T-helper 17 cell (primary cell): ENCODE measurements around the gene DBX1. TPM values are rescaled to one million over a fixed set of nuclear protein-coding genes. Genes with fewer than 3 reads are reported as not detected.
"Not testable (repeated sequence)": the region's sequence is repeated elsewhere in the genome, so short reads cannot be mapped to it uniquely, and the experiment has no call there.

ENCODE experiments used
- ATAC-seq: fragments of 150-1000 bp; cut with Tn5 transposase; 2 replicates; pipeline ENCODE4 v1.10.0; 2021; ENCODE audit warnings: mild to moderate bottlenecking, moderate library complexity
- DNase-seq, 3 donors: peaks; one replicate each; pipeline versions ENCODE4 v3.0.0 to v3.0.0-alpha.2; 2020 to 2021
- H3K9me3 ChIP-seq: one replicate; pipeline ENCODE4 v1.7.0; 2013; ENCODE audit warnings: low read length, mild to moderate bottlenecking; ENCODE audit not compliant: control insufficient read depth, poor library complexity, severe bottlenecking
- H3K27ac Mint-ChIP-seq: one replicate; pipeline ENCODE4 v1.8.0; 2022; ENCODE audit warnings: mild to moderate bottlenecking, moderate library complexity, mixed read lengths
- H3K27me3 Mint-ChIP-seq: one replicate; pipeline ENCODE4 v1.8.0; 2022; ENCODE audit warnings: mixed read lengths
- H3K36me3 Mint-ChIP-seq: one replicate; pipeline ENCODE4 v1.8.0; 2022; ENCODE audit warnings: low read depth, mixed read lengths
- H3K4me1 Mint-ChIP-seq: one replicate; pipeline ENCODE4 v1.8.0; 2022; ENCODE audit warnings: mild to moderate bottlenecking, mixed read lengths
- H3K4me3 Mint-ChIP-seq: one replicate; pipeline ENCODE4 v1.8.0; 2022; ENCODE audit warnings: mild to moderate bottlenecking, moderate library complexity, mixed read lengths
- total RNA-seq, 4 donors: library from RNA in 2 of 4; stranded (reverse) in 2 of 4; gene quantifications; one replicate each; pipeline ENCODE4 v1.2.3 and lab custom pipeline; 2022 to 2026

The DBX1 gene, protein sequence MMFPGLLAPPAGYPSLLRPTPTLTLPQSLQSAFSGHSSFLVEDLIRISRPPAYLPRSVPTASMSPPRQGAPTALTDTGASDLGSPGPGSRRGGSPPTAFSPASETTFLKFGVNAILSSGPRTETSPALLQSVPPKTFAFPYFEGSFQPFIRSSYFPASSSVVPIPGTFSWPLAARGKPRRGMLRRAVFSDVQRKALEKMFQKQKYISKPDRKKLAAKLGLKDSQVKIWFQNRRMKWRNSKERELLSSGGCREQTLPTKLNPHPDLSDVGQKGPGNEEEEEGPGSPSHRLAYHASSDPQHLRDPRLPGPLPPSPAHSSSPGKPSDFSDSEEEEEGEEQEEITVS
- total RNA-seq (not detected), total RNA-seq (lab: John Stamatoyannopoulos, UW) (0 to 0.08 reads per million in 2 donors)

DNA sequence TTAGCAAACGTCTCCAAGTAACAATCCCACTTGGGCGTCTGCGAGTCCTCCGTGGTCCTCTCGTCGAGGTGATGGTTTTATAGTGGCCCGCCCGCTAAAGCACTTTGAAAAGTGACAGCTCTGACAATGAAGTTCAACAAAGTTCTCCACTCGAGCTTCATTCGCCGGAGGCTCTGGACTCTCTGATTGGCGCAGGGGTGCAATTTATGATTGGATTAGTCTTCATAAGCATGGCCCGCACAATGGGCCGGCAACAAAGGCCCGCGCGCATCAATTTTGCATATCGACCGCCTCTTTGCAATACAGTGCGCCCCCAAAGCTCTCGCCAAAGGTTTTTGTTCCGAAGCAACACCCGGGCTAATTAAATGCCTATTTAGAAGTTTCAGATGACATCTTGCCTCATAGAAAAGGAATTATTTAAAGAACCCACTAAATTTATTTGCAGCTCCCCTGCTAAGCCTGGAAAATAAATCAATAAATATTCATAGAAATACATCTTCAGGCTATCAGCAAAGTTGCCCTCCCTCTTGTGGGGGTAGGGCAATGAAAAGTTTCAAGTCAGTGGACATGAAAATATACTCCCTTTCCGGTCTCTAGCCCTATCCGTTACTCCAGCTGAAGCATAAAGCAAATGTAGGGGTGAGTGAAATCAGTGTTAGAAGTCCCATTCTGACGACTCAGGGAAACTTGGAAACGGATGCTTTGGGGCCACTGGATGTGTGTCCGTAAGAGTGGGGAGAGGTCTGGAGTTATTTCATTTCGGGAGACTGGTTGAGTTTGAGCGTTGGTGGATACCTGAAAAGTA lies at the start of gene DBX1:
Gene DBX1 (minus strand): TSS at position 51 of the 805 bp plus-strand sequence. CDS start 151 bp downstream, outside the sequence.
- peaks cover 23% of the 10 kb centered on the region for H3K4me1 Mint-ChIP-seq
- DNase-seq (no peak), ATAC-seq (no peak)
- H3K27me3 Mint-ChIP-seq: peaks cover 73% of the 10 kb centered on the region
- H3K4me3 Mint-ChIP-seq: peak within 1 kb of the TSS; percentile 55
- H3K9me3 ChIP-seq: peaks cover 6% of the 10 kb centered on the region
- peaks cover 6% of the 10 kb centered on the region for H3K36me3 Mint-ChIP-seq
- peak within 1 kb of the TSS; percentile 84 for H3K27ac Mint-ChIP-seq

DNA sequence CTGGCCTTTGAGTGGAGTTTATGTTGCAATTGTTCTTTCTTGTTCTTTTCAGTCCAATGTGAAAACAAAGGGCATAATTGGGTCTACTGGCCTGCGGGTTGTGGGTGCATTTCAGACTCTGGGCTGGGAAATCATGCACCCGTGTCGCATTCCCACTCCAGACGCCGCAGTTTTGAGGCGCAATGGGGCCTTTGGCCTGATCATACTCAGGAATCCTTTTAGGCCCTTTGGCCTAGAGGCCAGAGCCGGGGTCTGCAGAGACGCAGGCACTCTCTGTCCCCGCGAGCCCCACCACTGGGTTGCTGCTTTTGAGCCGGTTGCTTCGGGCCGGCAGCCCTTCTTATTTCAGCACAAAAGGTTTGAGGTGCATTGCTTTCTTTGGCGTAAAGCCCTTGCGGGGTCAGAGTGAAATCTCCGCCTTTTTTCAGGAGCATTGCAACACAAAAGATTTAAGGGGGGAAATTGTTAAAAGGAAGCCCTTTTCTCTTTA lies 48.4 kb upstream of the DBX1 start:
- no peak overlapping the region for H3K27ac Mint-ChIP-seq
- H3K36me3 Mint-ChIP-seq: peaks cover 5% of the 10 kb centered on the region
- peaks cover 46% of the 10 kb centered on the region for H3K27me3 Mint-ChIP-seq
- no peak overlapping the region for H3K4me3 Mint-ChIP-seq
- no peaks in the 10 kb centered on the region for H3K9me3 ChIP-seq
- ATAC-seq (no peak), DNase-seq (no peak)
- peaks cover 2% of the 10 kb centered on the region for H3K4me1 Mint-ChIP-seq

DNA sequence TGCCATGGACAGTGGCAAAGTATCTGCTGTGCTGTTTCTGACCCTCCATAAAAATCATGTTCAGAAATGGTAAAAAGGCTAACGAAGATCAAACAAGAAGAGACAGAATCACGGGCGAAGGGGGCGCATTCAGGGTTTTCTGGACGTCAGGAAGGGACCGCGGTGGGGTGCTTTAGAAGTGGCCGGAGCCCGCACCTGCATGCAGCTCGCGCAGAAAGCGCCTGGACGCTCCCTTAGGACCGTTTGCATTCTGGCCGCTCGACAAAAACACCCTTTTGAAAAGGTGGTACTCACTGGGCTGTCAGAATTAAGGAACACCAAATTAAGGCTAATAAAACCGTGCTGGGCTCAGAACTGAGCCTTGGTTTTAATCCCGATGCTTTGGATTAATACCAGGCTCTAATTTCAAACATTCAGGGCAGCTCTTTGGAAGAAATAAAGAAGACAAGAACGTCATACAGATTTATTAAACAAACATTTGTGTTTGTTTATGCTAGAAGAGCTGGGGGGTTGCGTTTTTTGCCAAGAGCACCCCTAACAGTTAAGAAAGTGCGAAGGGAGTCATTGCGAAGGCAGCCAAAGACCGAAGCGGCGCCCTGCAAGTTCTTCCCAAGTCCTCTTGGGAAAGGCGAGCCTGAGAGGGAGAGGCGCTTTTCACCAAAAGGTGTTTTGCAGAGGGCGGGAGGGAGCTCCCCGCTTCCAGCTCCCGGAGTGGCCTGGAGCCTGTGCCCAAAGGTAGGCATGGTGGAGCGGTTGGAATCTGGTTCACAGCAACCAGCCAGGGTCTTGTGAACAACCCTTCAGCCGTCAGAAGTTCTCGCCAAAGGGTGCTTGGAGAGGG lies 47.7 kb upstream of the DBX1 start:
- Mint-ChIP-seq H3K27ac (no peak overlapping the region), H3K27me3 (peaks cover 50% of the 10 kb centered on the region), H3K36me3 (peaks cover 5% of the 10 kb centered on the region), H3K4me1 (peaks cover 2% of the 10 kb centered on the region), H3K4me3 (no peak overlapping the region)
- DNase-seq (no peak), ATAC-seq (no peak)
- no peaks in the 10 kb centered on the region for H3K9me3 ChIP-seq

DNA sequence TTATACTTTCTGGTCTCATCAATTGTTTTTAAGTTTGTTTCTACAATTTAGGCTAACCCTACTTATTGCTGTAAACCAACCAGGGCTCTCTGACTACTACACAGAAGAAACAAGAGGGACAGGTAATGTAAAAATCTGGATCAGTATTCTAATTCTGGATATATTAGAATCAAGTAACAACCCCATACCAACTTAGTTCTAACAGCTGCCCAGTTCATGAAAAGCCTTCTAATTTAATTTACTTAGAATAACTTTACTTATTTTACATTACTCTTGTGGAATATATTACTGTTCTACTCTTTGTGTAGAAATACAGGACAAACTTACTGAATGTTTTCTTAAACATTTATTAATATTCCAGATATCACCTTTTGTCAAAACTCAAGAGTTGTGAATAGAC lies 45.5 kb upstream of the DBX1 start:
- no peak for DNase-seq
- H3K4me3 Mint-ChIP-seq: no peak overlapping the region
- peaks cover 2% of the 10 kb centered on the region for H3K4me1 Mint-ChIP-seq
- peaks cover 5% of the 10 kb centered on the region for H3K36me3 Mint-ChIP-seq
- no peaks in the 10 kb centered on the region for H3K9me3 ChIP-seq
- no peak overlapping the region for H3K27ac Mint-ChIP-seq
- peaks cover 63% of the 10 kb centered on the region for H3K27me3 Mint-ChIP-seq
- ATAC-seq: no peak

DNA sequence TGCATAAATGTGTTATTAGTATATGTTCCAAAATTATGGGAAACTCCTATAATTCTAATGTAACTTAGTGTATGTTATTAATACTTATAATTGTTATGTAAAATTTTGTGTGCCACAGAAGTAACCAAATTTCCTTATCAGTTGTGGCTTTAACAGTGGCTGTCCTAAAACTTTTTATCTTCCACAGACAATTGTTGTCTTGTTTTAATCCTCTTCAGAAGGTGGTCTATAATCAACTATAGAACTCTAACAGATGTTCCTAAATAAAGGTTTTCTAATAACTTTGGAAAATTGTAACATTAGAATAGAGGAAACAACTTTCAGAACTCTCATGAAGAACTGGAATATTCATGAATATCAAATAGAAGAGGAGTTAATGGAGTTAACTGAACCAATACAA lies 44.4 kb upstream of the DBX1 start:
- Mint-ChIP-seq H3K27me3 (peaks cover 62% of the 10 kb centered on the region), H3K27ac (no peak overlapping the region), H3K4me3 (no peak overlapping the region), H3K4me1 (peaks cover 4% of the 10 kb centered on the region), H3K36me3 (peaks cover 2% of the 10 kb centered on the region)
- H3K9me3 ChIP-seq: no peaks in the 10 kb centered on the region
- DNase-seq: no peak
- no peak for ATAC-seq

DNA sequence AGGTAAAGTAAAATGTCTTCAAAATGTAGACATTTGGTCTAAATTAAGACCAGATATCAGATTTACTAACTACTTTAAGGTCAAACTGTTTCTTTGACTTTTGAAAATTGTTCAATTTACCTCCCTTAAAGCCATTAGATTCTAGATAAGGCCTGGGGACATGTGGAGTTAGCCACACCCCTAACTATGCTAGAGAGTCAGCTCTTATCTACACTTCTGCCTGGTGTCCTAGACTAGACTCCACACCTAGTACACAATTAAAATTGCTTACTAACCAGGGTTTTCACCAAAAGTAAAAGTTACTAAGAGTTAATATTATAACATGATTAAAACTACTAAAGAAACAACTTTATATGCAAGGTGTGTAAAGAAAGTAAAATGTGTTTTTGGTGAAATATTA lies 43.6 kb upstream of the DBX1 start:
- Mint-ChIP-seq H3K27me3 (peaks cover 54% of the 10 kb centered on the region), H3K4me3 (no peak overlapping the region), H3K27ac (no peak overlapping the region), H3K4me1 (peaks cover 4% of the 10 kb centered on the region), H3K36me3 (peaks cover 2% of the 10 kb centered on the region)
- no peak for DNase-seq
- no peaks in the 10 kb centered on the region for H3K9me3 ChIP-seq
- no peak for ATAC-seq

DNA sequence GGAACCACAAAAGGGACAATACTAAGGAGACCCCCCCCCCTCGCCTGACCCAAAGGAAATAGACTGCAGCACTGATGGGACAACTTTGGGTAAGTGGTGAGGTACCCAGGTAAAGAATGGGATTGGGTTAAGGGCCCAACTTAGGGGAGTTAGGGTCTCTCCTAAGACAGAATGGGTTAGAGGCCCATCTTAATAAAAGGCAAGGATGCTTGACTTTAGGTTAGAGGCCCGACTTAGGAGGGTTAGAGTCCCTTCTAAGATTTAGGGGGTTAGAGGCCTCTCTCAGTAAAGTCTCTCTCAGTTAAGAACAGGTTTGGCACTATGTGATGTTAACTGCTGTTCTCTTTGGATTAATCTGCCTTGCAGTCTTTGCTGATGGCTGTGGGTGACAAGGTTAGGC lies 41.0 kb upstream of the DBX1 start:
- ATAC-seq (no peak), DNase-seq (no peak)
- peaks cover 4% of the 10 kb centered on the region for H3K36me3 Mint-ChIP-seq
- H3K4me3 Mint-ChIP-seq: no peak overlapping the region
- H3K27ac Mint-ChIP-seq: no peak overlapping the region
- peaks cover 48% of the 10 kb centered on the region for H3K27me3 Mint-ChIP-seq
- H3K9me3 ChIP-seq: no peaks in the 10 kb centered on the region
- H3K4me1 Mint-ChIP-seq: peaks cover 2% of the 10 kb centered on the region

DNA sequence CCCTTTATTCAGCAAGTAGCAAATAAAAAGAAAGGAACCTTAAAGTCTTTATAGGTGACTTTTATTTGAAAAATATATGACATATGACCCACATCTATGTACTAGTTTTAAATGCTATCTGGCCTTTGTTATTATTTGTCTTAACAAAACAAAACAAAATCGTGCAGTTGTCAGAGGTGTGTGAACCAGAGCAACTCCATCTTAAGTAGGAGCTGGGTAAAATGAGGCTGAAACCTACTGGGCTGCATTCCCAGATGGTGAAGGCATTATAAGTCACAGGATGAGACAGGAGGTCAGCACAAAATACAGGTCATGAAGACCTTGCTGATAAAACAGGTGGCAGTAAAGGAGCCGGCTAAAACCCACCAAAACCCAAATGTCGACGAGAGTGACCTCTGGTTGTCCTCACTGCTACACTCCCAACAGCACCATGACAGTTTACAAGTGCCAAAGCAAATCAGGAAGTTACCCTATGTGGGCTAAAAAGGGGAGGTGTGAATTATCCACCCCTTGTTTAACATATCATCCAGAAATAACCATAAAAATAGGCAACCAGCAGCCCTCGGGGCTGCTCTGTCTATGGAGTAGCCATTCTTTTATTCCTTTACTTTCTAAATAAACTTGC lies 40.2 kb upstream of the DBX1 start:
- not testable (repeated sequence) for H3K27ac Mint-ChIP-seq, H3K9me3 ChIP-seq, DNase-seq, H3K36me3 Mint-ChIP-seq, H3K4me3 Mint-ChIP-seq, ATAC-seq, H3K4me1 Mint-ChIP-seq
- peaks cover 46% of the 10 kb centered on the region for H3K27me3 Mint-ChIP-seq

DNA sequence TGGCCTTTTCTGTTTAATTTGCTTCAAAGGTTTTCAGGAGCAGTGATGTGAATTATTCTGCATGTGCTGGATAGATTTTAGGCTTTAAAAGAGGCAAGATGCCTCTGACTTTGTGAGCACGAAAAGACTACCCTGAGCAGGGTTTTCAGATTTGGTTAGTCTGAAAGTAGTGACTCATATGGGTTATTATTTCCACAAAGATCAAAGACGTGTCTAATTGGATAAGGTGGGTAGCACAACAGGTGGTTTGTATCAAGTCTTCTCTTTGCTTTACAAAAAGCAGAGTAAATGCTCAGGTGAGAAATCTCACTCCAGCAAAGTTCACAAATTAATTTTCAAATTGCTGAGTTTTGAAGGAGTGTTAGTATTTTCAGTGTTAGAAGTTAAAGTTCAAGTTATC lies 37.6 kb upstream of the DBX1 start:
- no peak for DNase-seq
- Mint-ChIP-seq H3K4me1 (peaks cover 2% of the 10 kb centered on the region), H3K36me3 (peaks cover 4% of the 10 kb centered on the region), H3K27ac (no peak overlapping the region), H3K27me3 (peaks cover 60% of the 10 kb centered on the region), H3K4me3 (no peak overlapping the region)
- no peak for ATAC-seq
- H3K9me3 ChIP-seq: no peaks in the 10 kb centered on the region

DNA sequence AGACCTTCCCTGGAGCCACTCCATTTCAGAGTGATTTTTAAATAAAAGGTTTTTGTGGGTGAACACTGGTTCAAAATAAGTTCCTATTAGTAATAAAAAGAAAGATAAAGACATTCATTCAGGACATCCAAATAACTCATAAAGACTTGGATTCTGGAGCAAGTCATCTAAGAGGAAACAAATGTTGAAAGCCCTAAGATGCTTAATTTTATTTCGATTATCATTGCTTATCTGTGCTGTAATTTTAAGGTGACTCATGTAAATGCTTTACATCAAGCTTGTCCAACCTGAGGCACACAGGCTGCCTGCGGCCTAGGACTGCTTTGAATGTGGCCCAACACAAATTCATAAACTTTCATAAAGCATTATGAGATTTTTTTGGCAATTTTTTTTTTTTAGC lies 34.2 kb upstream of the DBX1 start:
- DNase-seq: no peak
- H3K36me3 Mint-ChIP-seq: peaks cover 4% of the 10 kb centered on the region
- ATAC-seq: no peak

DNA sequence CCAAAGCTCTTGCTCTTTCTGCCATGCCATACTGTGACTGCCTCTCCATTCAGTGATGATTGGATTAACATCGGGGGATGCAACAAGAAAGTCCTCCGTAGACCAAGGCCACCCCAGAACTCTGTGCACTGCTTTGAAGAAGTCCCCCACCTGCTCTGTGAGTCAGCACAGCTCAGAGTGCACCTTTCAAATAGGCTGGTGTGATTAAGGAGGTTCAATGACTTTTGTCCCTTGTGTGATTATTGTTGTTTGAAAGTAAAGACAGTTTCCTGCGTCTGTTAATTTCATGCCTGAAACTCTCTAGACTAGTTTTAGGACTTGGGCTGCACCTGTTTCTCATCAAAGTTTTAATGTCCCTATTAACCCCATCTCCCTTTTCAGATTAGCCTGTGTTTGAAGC lies 33.0 kb upstream of the DBX1 start:
- ATAC-seq (no peak), DNase-seq (no peak)
- H3K4me3 Mint-ChIP-seq: no peak overlapping the region
- peaks cover 53% of the 10 kb centered on the region for H3K27me3 Mint-ChIP-seq
- H3K27ac Mint-ChIP-seq: no peak overlapping the region
- H3K9me3 ChIP-seq: no peaks in the 10 kb centered on the region
- H3K36me3 Mint-ChIP-seq: peaks cover 4% of the 10 kb centered on the region
- H3K4me1 Mint-ChIP-seq: no peaks in the 10 kb centered on the region

More for the DNA sequence above, 34.2 kb upstream of the DBX1 start:
- H3K27ac Mint-ChIP-seq: no peak overlapping the region
- no peaks in the 10 kb centered on the region for H3K9me3 ChIP-seq
- peaks cover 51% of the 10 kb centered on the region for H3K27me3 Mint-ChIP-seq
- no peaks in the 10 kb centered on the region for H3K4me1 Mint-ChIP-seq
- H3K4me3 Mint-ChIP-seq: no peak overlapping the region

DNA sequence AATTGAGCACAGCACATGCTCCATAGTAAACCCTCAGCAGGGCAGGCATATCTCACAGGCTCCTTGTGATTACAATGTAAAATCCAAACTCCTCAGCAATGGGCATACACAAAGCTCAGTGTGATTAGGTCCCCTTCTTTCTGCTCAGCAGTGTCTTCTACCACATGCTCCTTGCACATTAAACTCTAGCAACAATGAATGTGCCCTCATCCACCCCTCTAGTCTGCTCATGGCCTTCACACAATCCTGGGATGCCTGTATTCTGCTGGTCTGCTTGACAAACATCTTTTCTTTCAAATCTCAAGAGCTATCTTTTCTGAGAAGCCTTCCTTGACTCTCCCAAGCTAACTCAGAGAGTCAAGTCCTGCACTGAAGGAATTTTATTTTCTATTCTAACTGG lies 32.4 kb upstream of the DBX1 start:
- ATAC-seq: no peak
- no peak for DNase-seq
- peaks cover 2% of the 10 kb centered on the region for H3K36me3 Mint-ChIP-seq
- H3K9me3 ChIP-seq: no peaks in the 10 kb centered on the region
- H3K4me3 Mint-ChIP-seq: no peak overlapping the region
- peaks cover 52% of the 10 kb centered on the region for H3K27me3 Mint-ChIP-seq
- no peak overlapping the region for H3K27ac Mint-ChIP-seq
- H3K4me1 Mint-ChIP-seq: no peaks in the 10 kb centered on the region
